K562 (cell line): ENCODE data around the gene COL4A2. TPM values are rescaled to one million over a fixed set of nuclear protein-coding genes. Genes with fewer than 3 reads are reported as not detected.

Source experiments
- ATAC-seq: fragments of 200-7000 bp; cut with Tn5 transposase; 3 replicates; pipeline ENCODE4 v1.9.1; 2020; ENCODE audit warnings: moderate library complexity
- BruUV-seq: library from RNA; stranded (reverse); fragments of 400-500 nt; replicated peaks from 2 replicates; lab custom pipeline; 2021; lab: Mats Ljungman, UMichigan
- CTCF ChIA-PET: fragments of 300-600 bp; formaldehyde crosslinking; extraction: SDS; loops from one replicate; lab custom pipeline; 2021; ENCODE audit warnings: low intra/inter-chr PET ratio; lab: Yijun Ruan, JAX
- POLR2A ChIA-PET: fragments of 300-600, 350-650 bp; sonication (Branson Sonifier 250); formaldehyde crosslinking; extraction: SDS; loops from one replicate; lab custom pipeline; 2021; ENCODE audit warnings: antibody characterized with exemption, inconsistent platforms; lab: Yijun Ruan, JAX
- DNase-seq, 4 experiments: peaks; one replicate each; pipeline versions ENCODE4 v3.0.0 to v3.0.0-alpha.2; 2011 to 2018; ENCODE audit warnings: low spot score in 3 of 4, mixed read lengths in 3 of 4; ENCODE audit errors: extremely low read depth in 1 of 4
- FAIRE-seq: peaks from 2 replicates; lab custom pipeline; 2011; peaks lifted over from hg19 to GRCh38; lab: Jason Lieb, UNC
- H2AFZ ChIP-seq: 2 replicates; pipeline ENCODE4 v1.6.0; 2011; ENCODE audit warnings: low read depth, low read length, control low read depth, inconsistent platforms
- H3K27ac ChIP-seq: fragments of 200-600 bp; 3 replicates; pipeline ENCODE4 v1.8.0; 2011; ENCODE audit warnings: low read depth, mild to moderate bottlenecking, control low read depth, inconsistent platforms, low read length, moderate library complexity, mixed read lengths; ENCODE audit errors: extremely low read depth
- H3K27me3 ChIP-seq, 2 experiments: fragments of 300-600 bp in 1 of 2; 2 replicates in 1 of 2; 3 replicates in 1 of 2; pipeline versions ENCODE4 v1.6.0 to v1.8.0; 2011; ENCODE audit warnings: inconsistent platforms in 2 of 2, low read length in 2 of 2, mild to moderate bottlenecking in 1 of 2, mixed read lengths in 1 of 2, moderate library complexity in 1 of 2; ENCODE audit not compliant: control insufficient read depth in 2 of 2, insufficient read depth in 2 of 2
- H3K36me3 ChIP-seq: fragments of 300-600 bp; 3 replicates; pipeline ENCODE4 v1.8.0; 2011; ENCODE audit warnings: mild to moderate bottlenecking, low read length, inconsistent platforms; ENCODE audit not compliant: control insufficient read depth, insufficient read depth
- H3K4me1 ChIP-seq, 2 experiments: fragments of 200-600 bp in 1 of 2; replicated peaks in 1 of 2; 2 replicates in 1 of 2; 3 replicates in 1 of 2; pipeline versions ENCODE4 v1.5.1 to v1.8.0; 2011; ENCODE audit warnings: inconsistent platforms in 2 of 2, low read length in 2 of 2, mild to moderate bottlenecking in 1 of 2, mixed read lengths in 1 of 2, moderate library complexity in 1 of 2; ENCODE audit not compliant: control insufficient read depth in 2 of 2, insufficient read depth in 2 of 2
- H3K4me2 ChIP-seq: 2 replicates; pipeline ENCODE4 v1.6.1; 2011; ENCODE audit warnings: low read length, control low read depth, inconsistent platforms, mixed read lengths; ENCODE audit not compliant: insufficient read depth
- H3K4me3 ChIP-seq: fragments of 200-600 bp; sonication (generic), shearing (Covaris generic); 2 replicates; pipeline ENCODE4 v1.5.1; 2016; ENCODE audit warnings: control low read depth, inconsistent platforms
- H3K79me2 ChIP-seq: fragments of 200-600 bp; 3 replicates; pipeline ENCODE4 v1.8.0; 2011; ENCODE audit warnings: low read length, inconsistent platforms; ENCODE audit not compliant: control insufficient read depth, insufficient read depth
- H3K9ac ChIP-seq, 2 experiments: 2 replicates each; pipeline versions ENCODE4 v1.6.0 to v1.6.1; 2011; ENCODE audit warnings: low read depth in 2 of 2, low read length in 2 of 2, control low read depth in 1 of 2, inconsistent platforms in 1 of 2, mild to moderate bottlenecking in 1 of 2, mixed read lengths in 1 of 2; ENCODE audit not compliant: insufficient read depth in 1 of 2
- H3K9me1 ChIP-seq: one replicate; pipeline ENCODE4 v1.6.0; 2011; ENCODE audit warnings: inconsistent platforms, mild to moderate bottlenecking, low read length, moderate library complexity; ENCODE audit not compliant: control insufficient read depth, insufficient read depth
- H3K9me3 ChIP-seq: replicated peaks from 2 replicates; pipeline ENCODE4 v1.5.1; 2011; ENCODE audit warnings: low read depth, low read length, inconsistent platforms; ENCODE audit not compliant: control insufficient read depth, insufficient read depth
- H4K20me1 ChIP-seq: replicated peaks from 2 replicates; pipeline ENCODE4 v1.6.1; 2011; ENCODE audit warnings: low read length, inconsistent platforms, mixed read lengths; ENCODE audit not compliant: control insufficient read depth, insufficient read depth
- PCBP2 ChIP-seq: fragments of 200-400 bp; formaldehyde crosslinking; IDR thresholded peaks from 2 replicates; pipeline ENCODE4 v1.6.1; 2018; ENCODE audit warnings: low read length, low read depth, mild to moderate bottlenecking, moderate library complexity; ENCODE audit not compliant: poor library complexity, severe bottlenecking
- PHF8 ChIP-seq: fragments of 200-600 bp; sonication (generic); IDR thresholded peaks from 2 replicates; pipeline ENCODE4 v1.6.1; 2012; ENCODE audit warnings: mixed run types, mild to moderate bottlenecking, inconsistent platforms, low read length, moderate library complexity, borderline replicate concordance
- USF2 ChIP-seq: sonication (generic); formaldehyde crosslinking; IDR thresholded peaks from 2 replicates; pipeline ENCODE4 v1.5.0; 2020; ENCODE audit warnings: missing genetic modification reagents
- ZNF165 ChIP-seq: fragments of 250-450 bp; sonication (Bioruptor Pico); IDR thresholded peaks from 2 replicates; pipeline ENCODE4 v1.4.0; 2020; ENCODE audit warnings: borderline replicate concordance
- WGBS: fragments of 100-300 bp; shearing (Covaris generic); methylation state at CpG from one replicate; pipeline ENCODE4 v1.1.6; 2016; ENCODE audit warnings: low coverage, mixed read lengths; ENCODE audit not compliant: insufficient coverage; ENCODE audit errors: missing lambda C conversion rate; 5-methylcytosine and 5-hydroxymethylcytosine counted together
- in situ Hi-C: fragments of 300-500 bp; cut with MboI; formaldehyde crosslinking; loops from 4 replicates; pipeline ENCODE4 v1.15.0; 2018; ENCODE audit warnings: inconsistent platforms, mixed read lengths
- intact Hi-C: fragments of 100-400 bp; cut with micrococcal nuclease; formaldehyde crosslinking; loops from 2 replicates; pipeline ENCODE4 v1.14.2; 2022
- polyA plus RNA-seq, 8 experiments: library from polyadenylated mRNA; depleted of rRNA in 4 of 8; stranded (reverse) in 5 of 8; unstranded in 3 of 8; fragments of >200 nt; fragmentation: Nextera tagmentation in 2 of 8; fragmentation: Illumina TruSeq in 1 of 8; extraction: Ambion mirVana in 2 of 8; extraction: Trizol in 1 of 8; gene quantifications; 2 replicates each; pipeline versions ENCODE4 v1.2.1 to v1.2.3, GENCODE V29; 2011 to 2014; ENCODE audit warnings: inconsistent platforms in 1 of 8, missing spikeins in 1 of 8
- total RNA-seq, 7 experiments: library from RNA; depleted of rRNA in 6 of 7; stranded (reverse); fragments of >200 nt in 6 of 7; fragmentation: Illumina TruSeq in 2 of 7; extraction: Trizol in 2 of 7; gene quantifications; 2 replicates each; pipeline versions ENCODE4 v1.2.1 to v1.2.3, GENCODE V29; 2011 to 2021; ENCODE audit warnings: low replicate concordance in 1 of 7

Gene COL4A2
- total and polyA plus RNA-seq, 9 of the 15 experiments (the other 6 are each of a cell fraction or from before 2014, with no cell fraction given), result 0.13 to 15.2 (median 8.1) TPM

DNA sequence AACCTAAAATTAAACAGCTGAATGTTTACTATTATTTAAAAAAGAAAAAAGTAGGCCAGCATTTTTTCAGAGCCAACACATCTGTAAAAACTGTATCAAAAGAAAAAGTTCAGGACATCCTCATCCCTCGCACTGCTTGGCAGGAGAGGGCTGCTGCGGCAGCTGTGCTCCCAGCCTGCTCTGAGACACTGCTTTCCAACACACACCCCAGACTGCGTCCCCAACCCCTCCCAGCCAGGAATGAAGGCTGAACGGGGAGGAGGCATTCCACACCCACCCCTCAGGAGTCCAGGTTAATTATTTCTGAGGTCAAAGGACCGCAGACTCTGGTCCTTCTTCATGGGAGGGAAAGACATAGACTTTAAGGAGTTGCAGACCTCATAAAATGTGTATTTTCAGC lies 43.2 kb upstream of the COL4A2 start:
- Histone ChIP-seq H4K20me1 (no peaks in the 10 kb centered on the region), H3K9me1 (no peaks in the 10 kb centered on the region), H3K79me2 (no peaks in the 10 kb centered on the region), H3K4me3 (no peak overlapping the region), H3K27me3 (peaks cover 2 to 46% of the 10 kb centered on the region in 2 experiments; a peak in 4 of 5 replicates), H3K4me1 (no peaks in the 10 kb centered on the region), H3K36me3 (no peaks in the 10 kb centered on the region), H3K9ac (no peak overlapping the region), H3K9me3 (no peaks in the 10 kb centered on the region), H3K27ac (no peak overlapping the region), H2AFZ (no peak overlapping the region), H3K4me2 (no peak overlapping the region)
- POLR2A ChIA-PET, result no interaction called here
- 0% methylated on average over 2 of the region's 5 CpGs for WGBS
- intact Hi-C loops, result no loop called here
- no TSS peak for BruUV-seq
- FAIRE-seq, result no peak
- in situ Hi-C loops, result no loop called here
- no peak for ATAC-seq
- CTCF ChIA-PET, result no interaction called here
- DNase-seq, result no peak
- no peak for TF ChIP-seq PHF8
- TF ChIP-seq ZNF165 (CRISPR knock-in tag), result no peak

- in situ Hi-C loops, result no loop called here
- Histone ChIP-seq H3K4me1 (no peaks in the 10 kb centered on the region), H3K4me2 (no peak overlapping the region), H3K9me1 (no peaks in the 10 kb centered on the region), H3K36me3 (no peaks in the 10 kb centered on the region), H2AFZ (no peak overlapping the region), H3K27me3 (peaks cover 2 to 51% of the 10 kb centered on the region in 2 experiments; a peak in 4 of 5 replicates), H3K27ac (no peak overlapping the region), H3K79me2 (no peaks in the 10 kb centered on the region), H4K20me1 (no peaks in the 10 kb centered on the region), H3K9me3 (no peaks in the 10 kb centered on the region), H3K9ac (no peak overlapping the region), H3K4me3 (no peak overlapping the region)
- DNase-seq (no peak), ATAC-seq (no peak), FAIRE-seq (no peak)
- BruUV-seq, result no TSS peak
- intact Hi-C loops, result no loop called here
- ChIA-PET POLR2A (no interaction called here), CTCF (no interaction called here)
- peak; percentile 24; the same call in 1 of the 2 replicates for TF ChIP-seq USF2 (CRISPR knock-in tag)
- no peak for TF ChIP-seq PCBP2
- WGBS, result 6% methylated on average over 9 of the region's 12 CpGs
Observed at GRCh38 chr13:110264685-110265275, 42.3 kb upstream of the COL4A2 start.
